A204.1 (cell line): Measurements from ENCODE around the gene PCNX2.
"Not testable (repeated sequence)": the region's sequence is repeated elsewhere in the genome, so short reads cannot be mapped to it uniquely, and the experiment has no call there.

Experiments used
- FAIRE-seq: peaks from 2 replicates; lab custom pipeline; 2012; peaks lifted over from hg19 to GRCh38; lab: Jason Lieb, UNC

PCNX2 gene

GRCh38 chr1:233006541-233006973 is 289.0 kb downstream of the PCNX2 start:
- FAIRE-seq = no peak

GRCh38 chr1:233006108-233006507 is 289.4 kb downstream of the PCNX2 start:
- FAIRE-seq = no peak

- FAIRE-seq = no peak
Measured at GRCh38 chr1:233005703-233006102, 289.8 kb downstream of the PCNX2 start.

DNA sequence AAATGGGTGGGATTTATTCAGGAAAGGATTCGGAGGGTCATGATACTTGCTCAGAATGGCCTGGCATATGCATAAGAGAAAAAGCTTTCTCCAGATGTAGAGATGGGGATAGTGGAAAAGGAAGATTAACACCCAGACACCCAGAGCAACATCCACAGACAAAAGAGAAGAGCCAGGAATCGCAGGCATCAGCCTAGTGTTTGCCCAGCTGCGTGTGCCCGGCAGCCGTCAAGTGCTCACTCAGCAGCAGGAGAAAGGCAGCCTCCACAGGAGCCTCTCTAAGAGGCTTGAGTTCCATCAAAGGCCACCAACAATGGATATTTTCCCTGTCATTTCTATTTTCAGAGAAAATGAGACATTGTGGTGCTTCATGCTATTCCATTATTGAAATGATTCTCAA is 290.4 kb downstream of the PCNX2 start:
- no peak for FAIRE-seq

DNA sequence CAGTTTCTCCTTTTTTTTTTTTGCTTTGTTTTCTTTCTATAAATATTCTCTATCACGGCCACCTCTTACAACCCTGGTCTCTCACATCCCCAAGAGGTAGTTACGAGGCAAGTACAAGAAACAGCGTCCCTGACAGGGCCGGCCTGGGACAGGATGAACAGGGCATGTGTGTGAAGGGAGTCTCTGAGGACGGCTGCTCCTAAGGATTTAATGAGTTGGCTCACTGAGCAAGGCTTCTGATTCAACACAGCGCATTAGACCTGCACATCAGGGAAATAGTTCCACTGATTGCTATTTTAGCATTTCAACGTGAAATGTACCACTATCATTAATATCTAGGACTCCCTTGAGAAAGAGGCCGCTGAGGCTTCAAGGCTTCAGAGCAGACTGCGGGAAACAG is 291.1 kb downstream of the PCNX2 start:
- FAIRE-seq = no peak

- FAIRE-seq = not testable (repeated sequence)
Measured at GRCh38 chr1:233003638-233004037, 291.9 kb downstream of the PCNX2 start.

- FAIRE-seq = no peak
Measured at GRCh38 chr1:232999956-233000625, 295.4 kb downstream of the PCNX2 start.

DNA sequence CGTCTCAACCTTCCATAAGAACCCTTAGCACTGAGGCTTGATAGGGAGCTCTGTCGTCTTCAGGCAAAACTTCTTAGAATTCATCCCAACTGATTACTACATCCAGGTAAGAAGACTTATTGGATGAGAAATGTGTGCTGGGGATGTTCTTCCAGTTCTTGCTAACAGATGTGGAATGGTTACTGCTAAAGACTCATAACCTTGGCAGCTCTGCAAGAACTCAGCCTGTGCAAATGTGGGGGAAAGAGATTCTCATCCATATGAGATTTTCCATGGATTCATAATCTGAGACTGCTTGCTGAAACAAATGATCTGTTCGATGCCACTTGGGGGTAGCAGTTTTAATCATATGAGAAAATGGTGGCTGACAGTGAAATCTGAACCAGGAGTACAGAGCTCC is 296.9 kb downstream of the PCNX2 start:
- FAIRE-seq = no peak

GRCh38 chr1:232998138-232998537 is 297.4 kb downstream of the PCNX2 start:
- no peak for FAIRE-seq

- no peak for FAIRE-seq
Measured at GRCh38 chr1:232996143-232996542, 299.4 kb downstream of the PCNX2 start.

GRCh38 chr1:232995189-232995588 is 300.3 kb downstream of the PCNX2 start:
- no peak for FAIRE-seq

- no peak for FAIRE-seq
Measured at GRCh38 chr1:232993555-232993954, 302.0 kb downstream of the PCNX2 start.

- no peak for FAIRE-seq
Measured at GRCh38 chr1:232992227-232992626, 303.3 kb downstream of the PCNX2 start.

GRCh38 chr1:232991238-232991637 is 304.3 kb downstream of the PCNX2 start:
- no peak for FAIRE-seq

GRCh38 chr1:232990176-232991128 is 305.1 kb downstream of the PCNX2 start:
- FAIRE-seq = no peak

DNA sequence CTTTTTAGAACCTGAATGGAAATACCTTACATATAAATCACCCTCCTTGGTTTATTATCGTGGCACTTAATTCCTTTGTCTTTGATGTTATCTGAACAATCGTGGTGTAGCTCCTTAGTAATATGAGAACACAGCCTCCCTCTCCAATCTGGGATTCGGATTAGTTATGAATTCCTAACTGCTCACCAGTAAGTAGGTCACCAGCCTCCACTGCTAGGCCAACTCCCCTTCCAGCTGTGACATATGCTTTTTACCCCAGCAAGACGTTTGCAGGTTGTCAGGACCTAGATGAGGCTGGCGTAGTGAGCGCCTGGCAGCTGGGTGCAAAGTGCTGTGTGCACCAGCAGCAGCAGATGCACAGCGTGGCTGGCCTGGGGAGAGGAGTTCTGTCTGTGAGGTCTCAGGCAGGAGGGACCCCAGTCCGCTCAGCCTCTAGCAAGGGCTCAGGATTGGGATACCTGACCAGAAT is 306.9 kb downstream of the PCNX2 start:
- FAIRE-seq = no peak

- no peak for FAIRE-seq
Measured at GRCh38 chr1:232987774-232988140, 307.8 kb downstream of the PCNX2 start.

GRCh38 chr1:232987046-232987773 is 308.3 kb downstream of the PCNX2 start:
- FAIRE-seq = no peak

- no peak for FAIRE-seq
Measured at GRCh38 chr1:232986527-232986922, 309.0 kb downstream of the PCNX2 start.

DNA sequence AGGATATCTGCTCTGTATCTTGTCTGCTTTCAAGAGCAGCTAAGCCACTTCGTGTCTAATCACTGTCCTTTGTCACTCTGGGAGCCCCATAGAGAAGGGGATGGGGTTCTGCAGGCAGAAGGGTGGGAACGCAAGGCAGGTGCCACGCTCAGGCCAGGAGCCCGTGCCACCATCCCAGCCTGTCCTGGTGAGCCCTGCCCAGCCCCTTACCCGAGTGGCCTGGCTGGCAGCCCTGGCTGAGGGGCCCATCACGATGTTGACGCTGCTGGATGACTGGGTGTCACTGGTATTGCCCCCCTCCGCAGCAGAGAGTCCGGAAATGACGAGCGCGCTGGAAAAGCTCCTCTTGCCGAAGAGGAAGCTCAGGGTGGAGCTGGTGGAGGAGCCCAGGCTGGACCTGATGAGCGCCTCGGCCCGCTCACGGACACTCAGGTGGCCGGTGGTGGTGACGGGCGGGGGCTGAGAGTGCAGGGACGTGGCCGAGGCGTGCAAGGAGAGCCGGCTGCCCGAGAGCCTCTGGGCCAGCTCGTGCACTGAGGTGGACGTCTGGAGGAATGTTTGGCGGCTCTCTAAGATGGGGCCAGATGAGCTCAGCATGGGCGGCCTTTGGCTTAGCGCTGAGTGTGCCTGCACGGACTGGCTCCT is 309.5 kb downstream of the PCNX2 start:
- FAIRE-seq = no peak

- FAIRE-seq = no peak
Measured at GRCh38 chr1:232984577-232985425, 310.7 kb downstream of the PCNX2 start.
